ENCODE results near the gene LRP5.
"Not testable (repeated sequence)": the region's sequence is repeated elsewhere in the genome, so short reads cannot be mapped to it uniquely, and the experiment has no call there.

The LRP5 gene

GRCh38 chr11:68392822-68393221, 80.4 kb downstream of the LRP5 start:
- no peak for TF ChIP-seq MAX (IDR thresholded peaks at IDR 0.05; ENCODE audit: low read depth, low read length)
- no peak for TF ChIP-seq CTCF (IDR thresholded peaks at IDR 0.05; ENCODE audit: low read depth, low read length)
- TF ChIP-seq MYC (IDR thresholded peaks at IDR 0.05; ENCODE audit: low read depth, low read length): no peak
- TF ChIP-seq POLR2A (IDR thresholded peaks at IDR 0.05; ENCODE audit: extremely low read depth, insufficient read length): no peak
- no peak for DNase-seq (ENCODE audit: low read depth)
- H3K4me3 ChIP-seq (ENCODE audit: low read depth, low read length): no peak overlapping the region

GRCh38 chr11:68396516-68396915, 84.1 kb downstream of the LRP5 start:
- TF ChIP-seq MYC (IDR thresholded peaks at IDR 0.05; ENCODE audit: low read depth, low read length) (no peak), CTCF (IDR thresholded peaks at IDR 0.05; ENCODE audit: low read depth, low read length) (no peak), MAX (IDR thresholded peaks at IDR 0.05; ENCODE audit: low read depth, low read length) (no peak), POLR2A (IDR thresholded peaks at IDR 0.05; ENCODE audit: extremely low read depth, insufficient read length) (no peak)
- no peak for DNase-seq (ENCODE audit: low read depth)
- no peak overlapping the region for H3K4me3 ChIP-seq (ENCODE audit: low read depth, low read length)

- no peak overlapping the region for H3K4me3 ChIP-seq (ENCODE audit: low read depth, low read length)
- DNase-seq (ENCODE audit: low read depth): no peak
- TF ChIP-seq MAX (IDR thresholded peaks at IDR 0.05; ENCODE audit: low read depth, low read length) (no peak), CTCF (IDR thresholded peaks at IDR 0.05; ENCODE audit: low read depth, low read length) (no peak), POLR2A (IDR thresholded peaks at IDR 0.05; ENCODE audit: extremely low read depth, insufficient read length) (no peak), MYC (IDR thresholded peaks at IDR 0.05; ENCODE audit: low read depth, low read length) (no peak)
These were observed 84.9 kb downstream of the LRP5 start for GRCh38 chr11:68397256-68397655.

- TF ChIP-seq CTCF (IDR thresholded peaks at IDR 0.05; ENCODE audit: low read depth, low read length) (no peak), POLR2A (IDR thresholded peaks at IDR 0.05; ENCODE audit: extremely low read depth, insufficient read length) (no peak), MYC (IDR thresholded peaks at IDR 0.05; ENCODE audit: low read depth, low read length) (no peak), MAX (IDR thresholded peaks at IDR 0.05; ENCODE audit: low read depth, low read length) (no peak)
- DNase-seq (ENCODE audit: low read depth): no peak
- H3K4me3 ChIP-seq (ENCODE audit: low read depth, low read length): no peak overlapping the region
These were observed 86.8 kb downstream of the LRP5 start for GRCh38 chr11:68398995-68399851.

- DNase-seq (ENCODE audit: low read depth): no peak
- H3K4me3 ChIP-seq (ENCODE audit: low read depth, low read length): no peak overlapping the region
- TF ChIP-seq MYC (IDR thresholded peaks at IDR 0.05; ENCODE audit: low read depth, low read length) (no peak), MAX (IDR thresholded peaks at IDR 0.05; ENCODE audit: low read depth, low read length) (no peak), POLR2A (IDR thresholded peaks at IDR 0.05; ENCODE audit: extremely low read depth, insufficient read length) (no peak), CTCF (IDR thresholded peaks at IDR 0.05; ENCODE audit: low read depth, low read length) (no peak)
These were observed 87.5 kb downstream of the LRP5 start for GRCh38 chr11:68399916-68400315.

GRCh38 chr11:68400584-68400983, 88.2 kb downstream of the LRP5 start:
- DNase-seq (ENCODE audit: low read depth); H3K4me3 ChIP-seq (ENCODE audit: low read depth, low read length): not testable (repeated sequence)
